MM.1S (cell line): ENCODE data around the gene RAB31.

Experiments
- DNase-seq: peaks from one replicate; pipeline ENCODE4 v3.0.0-alpha.2; 2015
- H2AFZ ChIP-seq: fragments of 300-600 bp; sonication (generic); 2 replicates; pipeline ENCODE4 v1.6.0; 2016; ENCODE audit warnings: antibody characterized with exemption, low read length
- H3F3A ChIP-seq: fragments of 300-600 bp; sonication (generic); 2 replicates; pipeline ENCODE4 v1.6.1; 2016; ENCODE audit warnings: mild to moderate bottlenecking, antibody characterized with exemption, low read length, moderate library complexity, mixed read lengths; ENCODE audit not compliant: insufficient read depth
- H3K27ac ChIP-seq: fragments of 300-600 bp; sonication (generic); 2 replicates; pipeline ENCODE4 v1.5.1; 2016; ENCODE audit warnings: mild to moderate bottlenecking, low read length
- H3K27me3 ChIP-seq: fragments of 300-600 bp; sonication (generic); replicated peaks from 2 replicates; pipeline ENCODE4 v1.6.0; 2016; ENCODE audit warnings: low read length; ENCODE audit not compliant: insufficient read depth
- H3K36me3 ChIP-seq: fragments of 300-600 bp; sonication (generic); replicated peaks from 2 replicates; pipeline ENCODE4 v1.6.1; 2016; ENCODE audit warnings: mild to moderate bottlenecking, low read length, mixed read lengths; ENCODE audit not compliant: insufficient read depth
- H3K4me1 ChIP-seq: fragments of 300-600 bp; sonication (generic); 2 replicates; pipeline ENCODE4 v1.6.1; 2016; ENCODE audit warnings: low read length, mixed read lengths
- H3K4me2 ChIP-seq: fragments of 300-600 bp; sonication (generic); 2 replicates; pipeline ENCODE4 v1.6.0; 2016; ENCODE audit warnings: low read depth, low read length
- H3K4me3 ChIP-seq: fragments of 300-600 bp; sonication (generic); 2 replicates; pipeline ENCODE4 v1.5.1; 2016; ENCODE audit warnings: low read length, mixed read lengths
- H3K79me2 ChIP-seq: fragments of 300-600 bp; sonication (generic); 2 replicates; pipeline ENCODE4 v1.6.1; 2016; ENCODE audit warnings: mixed run types, low read length, mixed read lengths
- H3K9ac ChIP-seq: fragments of 300-600 bp; sonication (generic); 2 replicates; pipeline ENCODE4 v1.6.1; 2016; ENCODE audit warnings: low read length, mixed read lengths
- H3K9me2 ChIP-seq: fragments of 300-600 bp; sonication (generic); replicated peaks from 2 replicates; pipeline ENCODE4 v1.6.1; 2016; ENCODE audit warnings: mild to moderate bottlenecking, low read length, mixed read lengths; ENCODE audit not compliant: insufficient read depth
- H3K9me3 ChIP-seq: fragments of 300-600 bp; sonication (generic); replicated peaks from 2 replicates; pipeline ENCODE4 v1.6.1; 2016; ENCODE audit warnings: mild to moderate bottlenecking, low read length, mixed read lengths; ENCODE audit not compliant: insufficient read depth
- H4K20me1 ChIP-seq: fragments of 300-600 bp; sonication (generic); 2 replicates; pipeline ENCODE4 v1.6.1; 2016; ENCODE audit warnings: mild to moderate bottlenecking, low read length, moderate library complexity, mixed read lengths; ENCODE audit not compliant: insufficient read depth
- EZH2 ChIP-seq: fragments of 300-600 bp; sonication (generic); optimal IDR thresholded peaks from 2 replicates; pipeline ENCODE3; 2017; ENCODE audit warnings: low read depth, mild to moderate bottlenecking, antibody characterized with exemption, low read length, mixed read lengths
- EZH2phosphoT487 ChIP-seq: fragments of 300-600 bp; sonication (generic); IDR thresholded peaks from 2 replicates; pipeline ENCODE4 v1.6.1; 2018; ENCODE audit warnings: antibody characterized with exemption, low read length
- TF ChIP-seq, protein P1 (sequence below): fragments of 300-600 bp; sonication (generic); IDR thresholded peaks from 2 replicates; pipeline ENCODE4 v1.5.1; 2016; ENCODE audit warnings: antibody characterized with exemption, low read length, mixed read lengths

The RAB31 gene

DNA sequence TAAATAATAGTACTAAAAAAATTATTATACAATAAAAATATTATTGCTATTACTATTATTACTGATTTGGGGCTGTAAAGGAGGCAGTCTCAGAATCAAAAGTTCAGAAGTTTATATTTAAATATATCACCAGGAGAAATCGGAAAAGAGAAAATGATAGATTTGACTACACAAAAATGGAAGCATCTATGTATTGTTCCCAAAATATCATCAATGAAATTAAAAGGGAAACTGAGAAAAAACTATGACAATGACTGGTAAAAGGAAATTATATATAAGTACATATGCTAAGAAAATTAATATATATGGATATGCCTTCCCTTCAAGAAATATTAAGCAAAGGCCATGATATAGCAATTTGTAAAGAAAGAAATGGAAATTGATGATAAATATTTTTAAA is 170.0 kb downstream of the RAB31 start:
- no peaks in the 10 kb centered on the region for H4K20me1 ChIP-seq
- H3K27ac ChIP-seq = no peak overlapping the region
- no peak for DNase-seq
- no peak overlapping the region for H2AFZ ChIP-seq
- H3K4me2 ChIP-seq = no peak overlapping the region
- no peak overlapping the region for H3K9ac ChIP-seq
- H3K79me2 ChIP-seq = no peaks in the 10 kb centered on the region
- no peak for TF ChIP-seq EZH2
- TF ChIP-seq, protein P1, sequence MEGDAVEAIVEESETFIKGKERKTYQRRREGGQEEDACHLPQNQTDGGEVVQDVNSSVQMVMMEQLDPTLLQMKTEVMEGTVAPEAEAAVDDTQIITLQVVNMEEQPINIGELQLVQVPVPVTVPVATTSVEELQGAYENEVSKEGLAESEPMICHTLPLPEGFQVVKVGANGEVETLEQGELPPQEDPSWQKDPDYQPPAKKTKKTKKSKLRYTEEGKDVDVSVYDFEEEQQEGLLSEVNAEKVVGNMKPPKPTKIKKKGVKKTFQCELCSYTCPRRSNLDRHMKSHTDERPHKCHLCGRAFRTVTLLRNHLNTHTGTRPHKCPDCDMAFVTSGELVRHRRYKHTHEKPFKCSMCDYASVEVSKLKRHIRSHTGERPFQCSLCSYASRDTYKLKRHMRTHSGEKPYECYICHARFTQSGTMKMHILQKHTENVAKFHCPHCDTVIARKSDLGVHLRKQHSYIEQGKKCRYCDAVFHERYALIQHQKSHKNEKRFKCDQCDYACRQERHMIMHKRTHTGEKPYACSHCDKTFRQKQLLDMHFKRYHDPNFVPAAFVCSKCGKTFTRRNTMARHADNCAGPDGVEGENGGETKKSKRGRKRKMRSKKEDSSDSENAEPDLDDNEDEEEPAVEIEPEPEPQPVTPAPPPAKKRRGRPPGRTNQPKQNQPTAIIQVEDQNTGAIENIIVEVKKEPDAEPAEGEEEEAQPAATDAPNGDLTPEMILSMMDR = no peak
- TF ChIP-seq EZH2phosphoT487 = no peak
- no peaks in the 10 kb centered on the region for H3K36me3 ChIP-seq
- H3K4me1 ChIP-seq = peaks cover 12% of the 10 kb centered on the region
- peaks cover 17% of the 10 kb centered on the region for H3F3A ChIP-seq
- no peaks in the 10 kb centered on the region for H3K9me2 ChIP-seq
- H3K4me3 ChIP-seq = no peak overlapping the region
- no peaks in the 10 kb centered on the region; the same call in 1 of the 2 replicates for H3K9me3 ChIP-seq
- no peaks in the 10 kb centered on the region for H3K27me3 ChIP-seq

DNA sequence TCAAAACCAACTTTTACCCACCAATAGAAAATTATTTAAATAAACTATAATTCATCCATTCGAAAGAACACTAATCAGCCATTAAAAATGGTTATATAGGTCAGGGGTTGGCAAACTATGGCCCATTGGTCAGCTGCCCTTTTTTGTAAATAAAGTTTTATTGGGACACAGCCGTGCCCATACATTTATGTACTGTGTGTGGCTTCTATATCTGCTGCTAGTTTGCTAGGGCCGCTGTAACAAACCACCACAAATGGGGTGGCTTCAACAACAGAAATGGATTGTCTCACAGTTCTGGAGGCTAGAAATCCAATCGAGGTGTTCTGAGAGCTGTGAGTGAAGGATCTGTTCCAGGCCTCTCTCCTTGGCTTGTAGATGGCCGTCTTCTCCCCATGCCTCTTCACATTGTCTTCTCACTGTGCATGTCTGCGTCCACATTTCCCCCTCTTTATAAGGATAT is 170.7 kb downstream of the RAB31 start:
- DNase-seq = no peak

DNA sequence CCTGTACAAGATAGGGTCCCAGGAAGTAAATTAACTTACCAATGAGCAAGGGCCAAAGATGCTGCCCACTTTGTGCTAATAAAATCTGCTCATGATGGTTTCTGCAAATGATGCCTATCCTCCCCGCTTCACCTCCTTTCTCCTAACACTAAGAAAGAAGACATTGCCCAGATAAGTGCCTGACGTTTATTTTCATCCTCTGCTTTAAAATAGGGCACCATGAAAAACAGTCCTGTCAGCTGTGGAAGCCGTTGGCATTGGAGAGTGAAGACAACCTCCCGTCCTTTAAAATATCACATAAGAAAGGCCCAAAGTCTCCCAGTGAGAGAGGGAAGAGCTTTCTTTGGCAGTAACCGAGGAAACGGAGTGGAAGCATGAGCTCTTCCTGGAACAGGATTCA is 176.0 kb downstream of the RAB31 start:
- H3F3A ChIP-seq = no peaks in the 10 kb centered on the region
- no peak overlapping the region for H3K4me3 ChIP-seq
- H4K20me1 ChIP-seq = no peaks in the 10 kb centered on the region
- no peaks in the 10 kb centered on the region for H3K4me1 ChIP-seq
- no peak overlapping the region for H3K9ac ChIP-seq
- H3K27me3 ChIP-seq = no peaks in the 10 kb centered on the region
- H3K4me2 ChIP-seq = no peak overlapping the region
- no peak overlapping the region for H3K27ac ChIP-seq
- no peaks in the 10 kb centered on the region for H3K9me3 ChIP-seq
- TF ChIP-seq, protein P1 = no peak
- no peak for TF ChIP-seq EZH2phosphoT487
- TF ChIP-seq EZH2 = no peak
- H3K9me2 ChIP-seq = no peaks in the 10 kb centered on the region
- H2AFZ ChIP-seq = no peak overlapping the region
- no peaks in the 10 kb centered on the region for H3K36me3 ChIP-seq
- no peaks in the 10 kb centered on the region for H3K79me2 ChIP-seq
- DNase-seq = no peak

More for the DNA sequence above, 170.7 kb downstream of the RAB31 start:
- Histone ChIP-seq H3K4me1 (peaks cover 12% of the 10 kb centered on the region), H3F3A (peaks cover 17% of the 10 kb centered on the region), H2AFZ (no peak overlapping the region), H3K4me3 (no peak overlapping the region), H4K20me1 (no peaks in the 10 kb centered on the region), H3K9ac (no peak overlapping the region), H3K27me3 (no peaks in the 10 kb centered on the region), H3K27ac (no peak overlapping the region), H3K36me3 (no peaks in the 10 kb centered on the region), H3K79me2 (no peaks in the 10 kb centered on the region), H3K9me3 (no peaks in the 10 kb centered on the region; the same call in 1 of the 2 replicates), H3K4me2 (no peak overlapping the region), H3K9me2 (no peaks in the 10 kb centered on the region)
- TF ChIP-seq, protein P1 = no peak
- no peak for TF ChIP-seq EZH2phosphoT487
- no peak for TF ChIP-seq EZH2
